ENCODE results near the gene SHTN1.

The SHTN1 gene

DNA sequence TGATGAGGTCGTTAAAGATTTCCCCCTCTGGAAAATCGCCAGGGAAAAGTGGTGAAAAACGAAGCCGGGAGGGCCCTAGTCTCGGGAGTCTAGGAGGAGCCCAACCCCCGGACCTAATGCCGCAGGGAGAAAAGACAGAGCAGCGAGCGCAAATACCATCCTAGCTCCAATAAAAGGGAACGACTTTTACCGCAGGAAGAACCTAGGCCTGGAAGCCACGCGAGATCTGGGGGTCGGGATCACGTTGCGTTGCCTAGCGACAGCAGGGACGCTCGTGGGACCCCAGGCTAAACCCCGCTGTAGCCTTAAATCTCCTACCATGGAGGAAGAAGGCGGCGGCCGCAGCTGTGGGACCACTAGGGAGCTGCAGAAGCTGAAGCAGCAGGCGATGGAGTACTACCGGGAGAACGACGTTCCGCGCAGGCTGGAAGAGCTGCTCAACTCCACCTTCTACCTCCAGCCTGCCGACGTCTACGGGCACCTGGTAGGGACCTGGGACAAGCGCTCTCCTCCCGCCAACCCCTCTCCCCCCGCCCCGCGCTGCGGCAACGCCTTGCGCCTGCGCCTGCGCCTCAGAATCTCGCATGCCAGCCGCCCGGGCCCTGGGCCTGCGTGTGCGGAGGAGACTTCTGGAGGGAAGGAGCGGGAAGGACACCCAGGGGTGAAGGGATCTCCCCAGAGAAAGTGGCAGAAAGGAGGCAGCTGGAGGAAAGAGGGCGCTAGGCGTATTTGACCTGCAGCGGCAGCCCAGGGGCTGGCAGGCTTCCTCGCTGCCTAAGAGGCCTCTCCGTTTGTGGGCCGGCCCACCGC, 155.5 kb downstream of the SHTN1 start, which contains the start of gene ENO4:
Gene ENO4, plus strand, starts transcription at position 252 of the 810 bp plus-strand sequence. Its CDS starts 68 bp downstream, at position 320.
- Mint-ChIP-seq H3K27ac (no peak within 1 kb of the TSS), H3K36me3 (no peaks in the 10 kb centered on the region), H3K4me1 (no peaks in the 10 kb centered on the region), H3K9me3 (no peaks in the 10 kb centered on the region), H3K4me3 (peak within 1 kb of the TSS; percentile 14)
- DNase-seq (ENCODE audit: low spot score in 2 of 2): no peak
- ATAC-seq: peak; percentile 44

GRCh38 chr10:116848944-116849247, 156.1 kb downstream of the SHTN1 start:
- no peak overlapping the region for H3K27ac Mint-ChIP-seq
- no peaks in the 10 kb centered on the region for H3K4me1 Mint-ChIP-seq
- no peak for DNase-seq (ENCODE audit: low spot score in 2 of 2)
- ATAC-seq: no peak
- no peaks in the 10 kb centered on the region for H3K36me3 Mint-ChIP-seq
- no peaks in the 10 kb centered on the region for H3K9me3 Mint-ChIP-seq
- H3K4me3 Mint-ChIP-seq: peak overlapping the region; percentile 11

DNA sequence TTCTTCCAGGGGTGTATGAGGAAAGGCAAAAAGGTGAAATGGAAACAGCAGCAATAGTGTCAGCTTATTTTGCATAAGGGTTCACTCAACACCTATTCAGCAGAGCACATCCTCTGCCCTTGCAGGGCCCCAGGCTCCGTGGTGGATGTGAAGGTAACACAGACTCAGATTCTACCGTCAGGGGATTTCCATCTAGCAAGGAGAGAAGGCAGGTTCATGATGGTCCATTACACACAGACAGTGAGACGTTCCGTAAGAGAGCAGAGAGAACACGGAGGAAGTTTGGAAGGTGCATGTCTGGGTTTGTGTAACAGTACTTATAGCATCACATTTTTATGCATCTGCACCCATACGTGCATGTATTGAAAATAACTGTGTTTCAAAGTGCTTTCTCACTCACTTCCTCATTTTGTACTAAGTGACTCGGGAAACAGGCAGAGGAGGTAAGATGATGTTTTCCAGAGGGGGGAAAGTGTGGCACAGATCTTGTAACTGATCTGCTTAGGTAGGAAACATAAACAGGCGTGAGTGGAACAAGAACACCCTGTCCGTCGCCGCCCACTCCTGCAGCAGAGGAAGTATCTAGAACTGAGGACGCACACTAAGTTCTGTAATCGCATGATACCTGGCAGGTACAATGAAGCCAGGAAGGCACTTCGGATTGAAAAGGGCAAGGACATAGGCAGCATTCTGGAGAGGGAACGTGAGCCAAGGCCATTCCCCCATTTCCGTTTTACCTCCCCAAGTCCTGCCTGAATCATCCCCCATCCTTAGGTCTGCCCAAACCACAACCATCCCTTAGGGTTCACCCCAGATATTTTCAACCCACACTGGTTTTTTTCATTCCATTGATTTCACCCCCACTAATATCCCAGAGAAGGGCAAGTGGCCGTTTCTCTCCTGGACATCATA, 156.7 kb downstream of the SHTN1 start:
- DNase-seq (ENCODE audit: low spot score in 2 of 2) (no peak), ATAC-seq (peak; percentile 69)
- H3K9me3 Mint-ChIP-seq: no peaks in the 10 kb centered on the region
- H3K27ac Mint-ChIP-seq: no peak overlapping the region
- peak overlapping the region; percentile 11 for H3K4me3 Mint-ChIP-seq
- no peaks in the 10 kb centered on the region for H3K4me1 Mint-ChIP-seq
- no peaks in the 10 kb centered on the region for H3K36me3 Mint-ChIP-seq

DNA sequence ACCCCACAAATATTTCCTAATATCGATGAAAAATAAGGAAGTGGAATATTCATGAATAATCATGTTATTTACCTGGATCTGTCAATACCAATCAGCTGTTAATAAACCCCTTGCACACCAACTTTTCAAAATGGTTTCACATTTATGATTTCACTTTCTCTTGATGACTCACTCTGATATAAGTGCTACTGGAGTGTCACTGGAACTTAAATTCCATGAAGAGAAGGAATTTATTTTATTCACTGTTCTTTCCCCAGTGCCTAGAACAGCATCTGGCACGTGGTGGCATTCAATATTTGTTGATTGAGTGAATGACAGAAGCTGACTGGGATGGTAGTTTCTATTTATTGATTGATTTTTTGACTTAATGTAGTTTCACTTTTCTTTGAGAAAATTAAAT, 159.2 kb downstream of the SHTN1 start:
- no peak for DNase-seq (ENCODE audit: low spot score in 2 of 2)
- H3K4me3 Mint-ChIP-seq: no peak overlapping the region
- no peaks in the 10 kb centered on the region for H3K9me3 Mint-ChIP-seq
- H3K4me1 Mint-ChIP-seq: no peaks in the 10 kb centered on the region
- no peaks in the 10 kb centered on the region for H3K36me3 Mint-ChIP-seq
- no peak overlapping the region for H3K27ac Mint-ChIP-seq
- no peak for ATAC-seq

DNA sequence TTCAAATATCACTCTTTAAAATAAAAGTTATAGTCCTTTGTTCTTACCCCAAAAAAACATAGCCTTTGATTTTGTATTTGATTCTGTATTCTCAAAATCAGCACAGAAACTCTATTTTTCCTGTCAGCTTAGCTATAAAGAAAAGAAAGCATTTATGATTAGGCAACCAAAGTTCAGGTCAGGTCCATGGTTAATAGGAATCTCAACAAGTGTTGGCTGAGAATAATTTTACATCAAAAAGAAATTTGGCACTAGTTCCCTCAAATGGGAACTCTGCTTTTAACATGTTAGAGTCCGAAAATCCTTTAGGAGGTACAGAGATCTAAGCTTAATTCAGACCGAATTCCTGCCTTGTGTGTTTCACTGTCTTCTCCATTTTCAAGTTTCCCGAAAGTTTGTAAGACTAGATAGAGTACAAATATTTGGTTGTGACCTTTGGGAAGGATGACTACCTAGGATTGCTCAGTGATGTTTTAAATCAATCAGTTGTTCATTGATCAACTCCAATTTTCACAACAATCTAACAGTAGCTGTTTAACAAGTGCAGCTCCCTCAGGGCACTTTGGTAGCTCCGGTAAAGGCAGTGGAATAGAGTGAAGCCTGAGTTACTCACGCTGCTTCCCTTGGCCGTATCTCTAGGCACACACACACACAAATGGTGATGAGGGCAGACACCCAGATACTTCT, 164.5 kb downstream of the SHTN1 start:
- H3K4me1 Mint-ChIP-seq: no peaks in the 10 kb centered on the region
- H3K9me3 Mint-ChIP-seq: no peaks in the 10 kb centered on the region
- H3K4me3 Mint-ChIP-seq: no peak overlapping the region

GRCh38 chr10:116838143-116838725, 166.8 kb downstream of the SHTN1 start:
- H3K27ac Mint-ChIP-seq: no peak overlapping the region
- DNase-seq (ENCODE audit: low spot score in 2 of 2): no peak
- ATAC-seq: no peak
- H3K4me1 Mint-ChIP-seq: no peaks in the 10 kb centered on the region
- no peaks in the 10 kb centered on the region for H3K36me3 Mint-ChIP-seq
- no peaks in the 10 kb centered on the region for H3K9me3 Mint-ChIP-seq
- H3K4me3 Mint-ChIP-seq: no peak overlapping the region

More for the DNA sequence above, 164.5 kb downstream of the SHTN1 start:
- H3K36me3 Mint-ChIP-seq: no peaks in the 10 kb centered on the region
- DNase-seq (ENCODE audit: low spot score in 2 of 2) (no peak), ATAC-seq (no peak)
- no peak overlapping the region for H3K27ac Mint-ChIP-seq

DNA sequence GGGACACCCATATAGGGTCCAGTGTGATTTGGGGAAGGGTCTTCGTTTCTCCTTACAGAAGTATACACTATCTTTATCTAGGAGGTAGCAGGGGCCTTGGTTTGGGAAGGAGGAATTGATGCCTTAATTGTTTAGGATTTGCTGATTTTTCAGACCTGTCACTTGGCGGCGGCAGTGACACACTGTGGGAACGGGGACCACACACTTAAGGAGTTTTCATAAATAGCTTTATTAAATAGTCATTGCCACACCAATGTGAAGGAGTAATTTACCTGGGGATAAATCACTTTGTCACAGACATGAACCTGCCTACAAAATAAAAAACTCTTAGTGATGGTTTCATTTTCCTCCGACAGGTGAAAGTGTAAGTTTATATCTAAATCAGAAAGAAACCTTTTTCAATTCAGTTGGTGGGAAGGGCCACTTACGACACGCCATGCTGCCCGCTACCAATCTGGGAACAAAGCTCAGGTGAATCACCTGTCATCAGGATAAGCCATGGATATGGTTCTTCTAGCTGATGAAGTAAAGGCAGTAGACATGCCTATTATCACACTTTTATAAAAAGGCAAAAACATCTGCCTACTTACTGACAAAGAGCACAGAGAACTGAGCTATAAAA, 168.0 kb downstream of the SHTN1 start:
- no peaks in the 10 kb centered on the region for H3K4me1 Mint-ChIP-seq
- no peak for DNase-seq (ENCODE audit: low spot score in 2 of 2)
- H3K4me3 Mint-ChIP-seq: no peak overlapping the region
- no peak overlapping the region for H3K27ac Mint-ChIP-seq
- no peak for ATAC-seq
- H3K36me3 Mint-ChIP-seq: no peaks in the 10 kb centered on the region
- H3K9me3 Mint-ChIP-seq: no peaks in the 10 kb centered on the region

GRCh38 chr10:116836083-116836482, 168.9 kb downstream of the SHTN1 start:
- Mint-ChIP-seq H3K4me1 (no peaks in the 10 kb centered on the region), H3K36me3 (no peaks in the 10 kb centered on the region), H3K4me3 (no peak overlapping the region), H3K27ac (no peak overlapping the region), H3K9me3 (no peaks in the 10 kb centered on the region)
- no peak for DNase-seq (ENCODE audit: low spot score in 2 of 2)
- no peak for ATAC-seq

GRCh38 chr10:116835658-116836057, 169.3 kb downstream of the SHTN1 start:
- DNase-seq (ENCODE audit: low spot score in 2 of 2) (no peak), ATAC-seq (no peak)
- no peaks in the 10 kb centered on the region for H3K4me1 Mint-ChIP-seq
- H3K36me3 Mint-ChIP-seq: no peaks in the 10 kb centered on the region
- H3K27ac Mint-ChIP-seq: no peak overlapping the region
- no peak overlapping the region for H3K4me3 Mint-ChIP-seq
- H3K9me3 Mint-ChIP-seq: no peaks in the 10 kb centered on the region

DNA sequence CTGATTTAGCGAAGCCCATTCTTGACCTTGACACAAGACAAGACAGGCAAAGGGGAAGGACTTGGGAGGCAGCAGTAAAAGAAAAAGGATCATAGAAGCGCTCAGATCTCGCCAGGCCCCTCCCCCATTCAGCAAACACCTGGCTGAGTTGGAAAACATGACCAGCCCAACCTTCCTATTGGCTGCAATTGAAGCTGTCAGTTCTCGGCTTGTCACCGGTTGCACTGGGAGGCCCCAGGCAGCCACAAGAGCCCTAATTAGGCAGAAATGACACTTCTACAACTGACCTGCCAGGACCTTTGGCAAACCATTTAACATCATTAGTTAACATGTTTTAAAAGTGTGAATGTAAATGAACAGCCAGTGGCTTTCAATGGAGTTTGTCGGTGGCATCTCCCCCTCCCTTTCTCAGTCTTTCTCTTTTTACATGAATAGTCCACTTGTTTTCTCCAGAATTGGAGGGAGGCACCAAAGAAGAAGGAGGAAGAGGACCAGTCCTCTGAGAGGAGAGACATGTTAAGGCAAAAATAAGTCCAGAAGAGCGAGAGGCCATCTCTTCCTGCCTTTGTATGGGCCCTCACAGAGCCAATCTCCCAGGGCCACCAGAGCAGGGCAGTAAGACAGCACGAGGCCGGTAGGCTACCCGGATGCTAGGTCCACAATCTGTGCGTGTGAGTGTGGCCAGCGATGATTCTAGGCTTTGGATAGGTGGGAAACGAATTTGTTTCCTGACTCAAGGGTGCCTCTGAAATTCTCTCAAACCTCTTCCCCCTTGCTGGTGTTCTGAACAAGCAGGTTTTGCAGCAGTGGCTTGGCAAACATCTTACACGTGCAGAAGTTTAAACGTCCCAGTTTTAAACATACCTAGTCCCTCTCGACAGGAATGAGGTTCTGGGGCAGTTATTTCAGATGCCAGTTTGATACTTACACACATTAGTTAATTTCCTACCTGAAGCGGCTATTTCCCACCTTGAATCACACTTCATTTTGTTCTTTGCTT, 170.7 kb downstream of the SHTN1 start:
- Mint-ChIP-seq H3K36me3 (no peaks in the 10 kb centered on the region), H3K9me3 (no peaks in the 10 kb centered on the region), H3K4me1 (no peaks in the 10 kb centered on the region), H3K4me3 (no peak overlapping the region), H3K27ac (no peak overlapping the region)
- DNase-seq (ENCODE audit: low spot score in 2 of 2): no peak
- no peak for ATAC-seq

DNA sequence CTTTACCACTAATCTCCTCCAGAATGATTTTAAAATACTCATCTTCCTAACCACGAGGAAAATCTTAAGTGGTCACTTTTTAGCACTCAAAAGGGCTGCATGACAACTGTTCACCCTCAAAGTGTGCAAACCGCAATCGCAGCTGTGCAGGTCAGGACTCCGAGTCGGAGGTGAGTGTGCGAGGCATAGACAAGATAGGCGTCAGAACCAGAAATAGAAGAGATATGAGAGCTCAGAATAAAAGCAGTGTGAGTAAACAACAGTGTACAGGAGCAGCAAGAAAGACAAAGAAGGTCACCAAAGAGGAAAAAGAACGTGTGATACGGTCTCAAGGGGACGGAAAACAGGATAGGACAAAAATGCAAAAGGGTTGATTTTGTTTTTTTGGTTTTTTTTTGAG, 173.2 kb downstream of the SHTN1 start:
- H3K4me1 Mint-ChIP-seq: no peaks in the 10 kb centered on the region
- H3K4me3 Mint-ChIP-seq: no peak overlapping the region
- no peak overlapping the region for H3K27ac Mint-ChIP-seq
- ATAC-seq (no peak), DNase-seq (ENCODE audit: low spot score in 2 of 2) (no peak)
- no peaks in the 10 kb centered on the region for H3K9me3 Mint-ChIP-seq
- H3K36me3 Mint-ChIP-seq: no peaks in the 10 kb centered on the region
